ENCODE measurements around the gene ZC4H2.

GRCh38 chrX:65009459-65009858, 33.2 kb upstream of the ZC4H2 start:
- TF ChIP-seq CTCF (optimal IDR thresholded peaks at IDR 0.05 in 1 of 3, IDR thresholded peaks at IDR 0.05 in 1 of 3, conservative IDR thresholded peaks at IDR 0.05 in 1 of 3; ENCODE audit: extremely low read depth in 1 of 3, insufficient read depth in 2 of 3, low read length in 3 of 3) (no peak), EZH2 (IDR thresholded peaks at IDR 0.05; ENCODE audit: low read length) (no peak)

Measured in keratinocyte (primary cell).